Spleen (tissue), 7 donors: ENCODE data around the gene C1orf35.

Experiments used
- CTCF ChIP-seq, 11 experiments: fragments of 200-600 bp in 7 of 11; fragments of 450-650 bp in 4 of 11; sonication (generic) in 4 of 11; IDR thresholded peaks in 8 of 11; conservative IDR thresholded peaks in 3 of 11; 1 replicate in 7 of 11; 2 replicates in 4 of 11; pipeline versions ENCODE4 v1.4.0 to v1.8.0; 2016 to 2021; ENCODE audit warnings: antibody characterized with exemption in 11 of 11, inconsistent platforms in 4 of 11, mild to moderate bottlenecking in 1 of 11
- POLR2A ChIP-seq, 3 donors: fragments of 450-650 bp; IDR thresholded peaks; one replicate each; pipeline ENCODE4 v1.5.1; 2017; ENCODE audit warnings: antibody characterized with exemption in 3 of 3, mild to moderate bottlenecking in 1 of 3
- donor health status: DM: no; HTN: no; CAD: no; lungs with moderate emphysema.
- donor health status: DM: no; HTN: no; CAD: no.
- donor health status: DM: no; HTN: no; CAD: no.

- no peak for TF ChIP-seq CTCF (IDR thresholded peaks at IDR 0.05 in 8 of 11, conservative IDR thresholded peaks at IDR 0.05 in 3 of 11)
- no peak for TF ChIP-seq POLR2A (IDR thresholded peaks at IDR 0.05)
Measured at GRCh38 chr1:228094432-228095016, 8.6 kb downstream of the C1orf35 start.
